ENCODE data around the gene TRPV6.

GRCh38 chr7:142880876-142881505 is 4.6 kb downstream of the TRPV6 start:
- TF ChIP-seq CTCF (IDR thresholded peaks at IDR 0.05) (peak in 2 of 4 experiments; percentile 42 to 44), POLR2A (IDR thresholded peaks at IDR 0.05) (no peak), POLR2AphosphoS5 (IDR thresholded peaks at IDR 0.05) (no peak), EP300 (IDR thresholded peaks at IDR 0.05) (no peak)

Data from sigmoid colon (tissue), 4 donors.